HG02981 (cell line): ENCODE data around the gene RAB22A.
"Not testable (repeated sequence)": the region's sequence is repeated elsewhere in the genome, so short reads cannot be mapped to it uniquely, and the experiment has no call there.

Experiments used
- ATAC-seq: cut with Tn5 transposase; IDR thresholded peaks from one replicate; pipeline ENCODE4 v1.9.1; 2021; ENCODE audit warnings: mild to moderate bottlenecking, moderate library complexity; ENCODE audit not compliant: unreplicated experiment

The RAB22A gene

GRCh38 chr20:58342104-58342945, 32.8 kb downstream of the RAB22A start:
- no peak for ATAC-seq

GRCh38 chr20:58344741-58345140, 35.2 kb downstream of the RAB22A start:
- ATAC-seq, result no peak

- no peak for ATAC-seq
These were observed 40.1 kb downstream of the RAB22A start for GRCh38 chr20:58349570-58349969.

- ATAC-seq, result no peak
These were observed 43.0 kb downstream of the RAB22A start for GRCh38 chr20:58352468-58352867.

GRCh38 chr20:58359441-58359840, 49.9 kb downstream of the RAB22A start:
- no peak for ATAC-seq

GRCh38 chr20:58360936-58361335, 51.4 kb downstream of the RAB22A start:
- ATAC-seq, result no peak

GRCh38 chr20:58361481-58362205, 52.1 kb downstream of the RAB22A start:
- ATAC-seq, result no peak

- ATAC-seq, result no peak
These were observed 52.6 kb downstream of the RAB22A start for GRCh38 chr20:58362206-58362516.

- ATAC-seq, result no peak
These were observed 53.5 kb downstream of the RAB22A start for GRCh38 chr20:58362970-58363369.

GRCh38 chr20:58366866-58367265, 57.4 kb downstream of the RAB22A start:
- no peak for ATAC-seq

- ATAC-seq, result no peak
These were observed 63.3 kb downstream of the RAB22A start for GRCh38 chr20:58372806-58373205.

GRCh38 chr20:58373296-58373695, 63.8 kb downstream of the RAB22A start:
- not testable (repeated sequence) for ATAC-seq

GRCh38 chr20:58374027-58374850, 64.7 kb downstream of the RAB22A start:
- no peak for ATAC-seq

GRCh38 chr20:58374906-58375758, 65.6 kb downstream of the RAB22A start:
- no peak for ATAC-seq

- ATAC-seq, result no peak
These were observed 66.3 kb downstream of the RAB22A start for GRCh38 chr20:58375759-58376352.

- no peak for ATAC-seq
These were observed 67.5 kb downstream of the RAB22A start for GRCh38 chr20:58377017-58377416.

GRCh38 chr20:58377766-58378401, 68.4 kb downstream of the RAB22A start:
- ATAC-seq, result no peak

- no peak for ATAC-seq
These were observed 69.2 kb downstream of the RAB22A start for GRCh38 chr20:58378704-58379103.

- no peak for ATAC-seq
These were observed 72.1 kb downstream of the RAB22A start for GRCh38 chr20:58381627-58382026.

GRCh38 chr20:58382096-58382495, 72.6 kb downstream of the RAB22A start:
- no peak for ATAC-seq
